Nephron progenitor cell (in vitro differentiated cells): Measurements from ENCODE around the gene PPP4R4.
A peak's percentile ranks its signal among the peaks of the same experiment; 100 is the strongest.

ENCODE experiments used
- DNase-seq: peaks from one replicate; pipeline ENCODE4 v3.0.0; 2021
- H3K27ac Mint-ChIP-seq: 2 replicates; pipeline ENCODE4 v1.8.0; 2021; ENCODE audit warnings: mild to moderate bottlenecking, moderate library complexity, mixed read lengths
- H3K27me3 Mint-ChIP-seq: 2 replicates; pipeline ENCODE4 v1.8.0; 2021; ENCODE audit warnings: mild to moderate bottlenecking, low read depth, mixed read lengths; ENCODE audit not compliant: poor library complexity
- H3K36me3 Mint-ChIP-seq: 2 replicates; pipeline ENCODE4 v1.8.0; 2021; ENCODE audit warnings: low read depth, mixed read lengths
- H3K4me1 Mint-ChIP-seq: 2 replicates; pipeline ENCODE4 v1.8.0; 2021; ENCODE audit warnings: mixed read lengths
- H3K4me3 Mint-ChIP-seq: 2 replicates; pipeline ENCODE4 v1.8.0; 2021; ENCODE audit warnings: mild to moderate bottlenecking, moderate library complexity, mixed read lengths
- H3K9me3 Mint-ChIP-seq: 2 replicates; pipeline ENCODE4 v1.8.0; 2021; ENCODE audit warnings: mild to moderate bottlenecking, moderate library complexity, mixed read lengths
- CTCF ChIP-seq: fragments of 200-600 bp; sonication (generic); IDR thresholded peaks from 2 replicates; pipeline ENCODE4 v1.5.0; 2021; ENCODE audit warnings: antibody characterized with exemption

The PPP4R4 gene

DNA sequence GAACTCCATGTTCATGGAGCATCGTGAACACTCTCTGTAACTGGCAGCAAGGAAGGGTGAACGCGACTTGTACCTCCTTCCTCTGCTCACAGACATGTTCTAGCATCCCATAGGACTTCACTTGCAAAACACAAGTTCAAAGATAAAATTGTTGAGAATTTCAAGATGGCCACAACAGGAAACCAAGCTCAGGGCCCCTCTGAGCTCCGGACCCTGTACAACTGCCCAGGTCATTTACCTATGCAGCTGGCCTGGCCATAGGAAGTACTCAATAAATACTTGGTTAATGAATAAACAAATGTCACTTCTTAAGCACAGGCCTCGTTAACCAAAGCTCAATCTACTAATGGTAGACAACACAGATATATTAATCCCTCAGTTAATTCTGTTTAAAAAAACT, 11.7 kb upstream of the PPP4R4 start:
- no peak overlapping the region for H3K4me3 Mint-ChIP-seq
- H3K27me3 Mint-ChIP-seq: peaks cover 26% of the 10 kb centered on the region
- no peaks in the 10 kb centered on the region for H3K36me3 Mint-ChIP-seq
- no peaks in the 10 kb centered on the region for H3K9me3 Mint-ChIP-seq
- no peak for DNase-seq
- no peak for TF ChIP-seq CTCF
- H3K27ac Mint-ChIP-seq: no peak overlapping the region
- peaks cover 8% of the 10 kb centered on the region for H3K4me1 Mint-ChIP-seq

GRCh38 chr14:94163796-94164195, 10.3 kb upstream of the PPP4R4 start:
- Mint-ChIP-seq H3K9me3 (no peaks in the 10 kb centered on the region), H3K27me3 (peaks cover 20% of the 10 kb centered on the region), H3K4me1 (peaks cover 8% of the 10 kb centered on the region), H3K36me3 (no peaks in the 10 kb centered on the region), H3K27ac (no peak overlapping the region), H3K4me3 (no peak overlapping the region)
- no peak for TF ChIP-seq CTCF
- DNase-seq: no peak

- peak overlapping the region; percentile 73 for H3K4me3 Mint-ChIP-seq
- no peak overlapping the region for H3K27ac Mint-ChIP-seq
- peaks cover 19% of the 10 kb centered on the region for H3K27me3 Mint-ChIP-seq
- DNase-seq: peak; percentile 34
- H3K4me1 Mint-ChIP-seq: peaks cover 8% of the 10 kb centered on the region
- no peaks in the 10 kb centered on the region for H3K36me3 Mint-ChIP-seq
- peaks cover 3% of the 10 kb centered on the region for H3K9me3 Mint-ChIP-seq
- TF ChIP-seq CTCF: no peak
Observed at GRCh38 chr14:94164685-94165431, 9.3 kb upstream of the PPP4R4 start.

DNA sequence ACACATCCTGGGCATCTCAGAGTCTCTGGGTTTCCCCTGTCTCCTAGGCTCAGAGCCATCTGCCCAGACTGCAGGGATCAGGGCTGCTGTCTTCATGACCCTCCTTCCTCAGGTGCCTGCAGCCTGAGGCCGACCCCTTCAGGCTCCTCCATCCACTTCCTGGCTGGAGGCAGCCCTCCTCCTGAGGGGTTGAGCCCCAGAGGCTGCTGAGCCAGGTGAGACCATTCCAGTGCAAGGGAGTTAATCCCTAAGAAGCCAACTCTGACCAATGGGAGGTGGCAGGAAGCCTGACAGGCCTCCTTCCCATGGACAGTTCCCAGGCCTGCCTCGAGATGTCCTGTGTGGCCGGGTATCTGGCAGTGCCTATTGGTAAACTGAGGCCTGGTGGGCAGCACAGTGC, 8.4 kb upstream of the PPP4R4 start:
- Mint-ChIP-seq H3K4me1 (peaks cover 8% of the 10 kb centered on the region), H3K36me3 (no peaks in the 10 kb centered on the region), H3K27me3 (peaks cover 17% of the 10 kb centered on the region), H3K4me3 (no peak overlapping the region), H3K9me3 (peaks cover 3% of the 10 kb centered on the region), H3K27ac (no peak overlapping the region)
- no peak for DNase-seq
- TF ChIP-seq CTCF: no peak

DNA sequence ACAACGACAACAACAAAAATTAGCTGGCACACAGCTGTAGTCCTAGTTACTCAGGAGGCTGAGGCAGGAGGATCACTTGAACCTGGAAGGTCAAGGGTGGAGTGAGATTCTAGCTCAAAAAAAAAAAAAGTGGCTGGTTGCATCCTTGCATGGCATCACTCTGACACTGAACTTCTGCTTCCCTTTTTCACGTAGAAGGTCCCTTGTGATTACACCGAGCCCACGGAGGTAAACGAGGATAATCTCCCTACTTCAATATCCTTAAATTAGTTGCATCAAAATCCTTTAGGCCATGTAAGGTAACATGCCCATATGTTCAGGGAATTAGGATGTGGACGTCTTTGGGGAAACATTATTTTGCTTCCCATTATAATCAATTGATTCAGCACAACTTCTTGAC, 4.0 kb upstream of the PPP4R4 start:
- Mint-ChIP-seq H3K9me3 (peaks cover 3% of the 10 kb centered on the region), H3K4me3 (no peak overlapping the region), H3K36me3 (no peaks in the 10 kb centered on the region), H3K27ac (no peak overlapping the region), H3K27me3 (peaks cover 36% of the 10 kb centered on the region), H3K4me1 (peaks cover 2% of the 10 kb centered on the region)
- no peak for TF ChIP-seq CTCF
- DNase-seq: no peak

DNA sequence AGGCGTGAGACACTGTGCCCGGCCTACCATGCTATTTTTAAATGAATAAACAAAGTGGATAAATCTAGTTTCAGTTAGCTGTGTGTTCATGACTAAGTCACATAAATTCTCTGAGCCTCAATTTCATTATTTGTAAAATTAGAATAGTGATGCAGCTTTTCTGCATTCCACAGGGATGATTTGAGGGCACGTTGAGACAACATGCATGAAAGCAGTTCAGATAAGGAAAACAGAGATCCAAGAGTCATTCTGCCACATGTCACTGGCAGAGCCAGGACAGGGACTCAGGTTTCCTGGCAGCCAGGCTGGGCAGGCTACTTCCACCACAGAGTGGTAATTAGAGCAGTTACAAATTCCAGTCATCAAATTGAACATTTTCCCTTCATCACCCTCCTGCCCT, 2.9 kb upstream of the PPP4R4 start:
- H3K27me3 Mint-ChIP-seq: peaks cover 47% of the 10 kb centered on the region
- TF ChIP-seq CTCF: no peak

More for the DNA sequence above, 2.9 kb upstream of the PPP4R4 start:
- no peaks in the 10 kb centered on the region for H3K36me3 Mint-ChIP-seq
- H3K4me1 Mint-ChIP-seq: peaks cover 8% of the 10 kb centered on the region
- peaks cover 3% of the 10 kb centered on the region for H3K9me3 Mint-ChIP-seq
- H3K4me3 Mint-ChIP-seq: no peak overlapping the region
- no peak for DNase-seq
- no peak overlapping the region for H3K27ac Mint-ChIP-seq
